Keratinocyte (primary cell): ENCODE data around the gene PARD3. TPM values are rescaled to one million over a fixed set of nuclear protein-coding genes. Genes with fewer than 3 reads are reported as not detected.

Experiments used
- DNase-seq: peaks from one replicate; pipeline ENCODE4 v3.0.0-alpha.2; 2011; ENCODE audit warnings: low read depth, missing footprints, low spot score
- FAIRE-seq: peaks from 2 replicates; lab custom pipeline; 2011; peaks lifted over from hg19 to GRCh38; lab: Jason Lieb, UNC
- H2AFZ ChIP-seq: 2 replicates; pipeline ENCODE4 v1.6.0; 2012; ENCODE audit warnings: low read length, control low read depth, inconsistent platforms; ENCODE audit not compliant: control insufficient read depth
- H3K27ac ChIP-seq: 2 replicates; pipeline ENCODE4 v1.5.1; 2011; ENCODE audit warnings: low read length; ENCODE audit not compliant: control insufficient read depth, insufficient read depth
- H3K27me3 ChIP-seq: 3 replicates; pipeline ENCODE4 v1.6.0; 2011; ENCODE audit warnings: low read length; ENCODE audit not compliant: control insufficient read depth, insufficient read depth; ENCODE audit errors: extremely low read depth
- H3K36me3 ChIP-seq, 2 experiments: 2 replicates in 1 of 2; 3 replicates in 1 of 2; pipeline ENCODE4 v1.5.1; 2011; ENCODE audit warnings: low read length in 2 of 2, mild to moderate bottlenecking in 1 of 2; ENCODE audit not compliant: control insufficient read depth in 2 of 2, insufficient read depth in 2 of 2; ENCODE audit errors: extremely low read depth in 1 of 2
- H3K4me1 ChIP-seq: 3 replicates; pipeline ENCODE4 v1.5.1; 2011; ENCODE audit warnings: low read length; ENCODE audit not compliant: control insufficient read depth, insufficient read depth; ENCODE audit errors: extremely low read depth
- H3K4me2 ChIP-seq: 3 replicates; pipeline ENCODE4 v1.6.0; 2011; ENCODE audit warnings: low read depth, low read length; ENCODE audit not compliant: control insufficient read depth, insufficient read depth; ENCODE audit errors: extremely low read depth
- H3K4me3 ChIP-seq, 3 experiments: fragments of 200-600 bp in 1 of 3; sonication (generic) in 1 of 3; 2 replicates in 2 of 3; 3 replicates in 1 of 3; pipeline ENCODE4 v1.5.1; 2011 to 2016; ENCODE audit warnings: low read length in 3 of 3, mild to moderate bottlenecking in 3 of 3, control low read depth in 2 of 3, inconsistent platforms in 1 of 3, low read depth in 1 of 3, mixed read lengths in 1 of 3, mixed run types in 1 of 3, moderate library complexity in 1 of 3; ENCODE audit not compliant: control insufficient read depth in 2 of 3, insufficient read depth in 2 of 3; ENCODE audit errors: extremely low read depth in 1 of 3
- H3K79me2 ChIP-seq: 2 replicates; pipeline ENCODE4 v1.6.0; 2012; ENCODE audit warnings: low read length; ENCODE audit not compliant: control insufficient read depth, insufficient read depth
- H3K9ac ChIP-seq: 3 replicates; pipeline ENCODE4 v1.6.0; 2011; ENCODE audit warnings: low read length; ENCODE audit not compliant: control insufficient read depth, insufficient read depth; ENCODE audit errors: extremely low read depth
- H3K9me1 ChIP-seq: 3 replicates; pipeline ENCODE4 v1.6.0; 2011; ENCODE audit warnings: low read length; ENCODE audit not compliant: control insufficient read depth, insufficient read depth; ENCODE audit errors: extremely low read depth
- H3K9me3 ChIP-seq: 2 replicates; pipeline ENCODE4 v1.5.1; 2012; ENCODE audit warnings: low read depth, low read length; ENCODE audit not compliant: control insufficient read depth
- H4K20me1 ChIP-seq: 3 replicates; pipeline ENCODE4 v1.6.0; 2011; ENCODE audit warnings: low read length; ENCODE audit not compliant: control insufficient read depth, insufficient read depth; ENCODE audit errors: extremely low read depth
- EZH2 ChIP-seq: IDR thresholded peaks from one replicate; pipeline ENCODE4 v1.6.1; 2012; ENCODE audit warnings: inconsistent platforms, mild to moderate bottlenecking, low read length, moderate library complexity
- dilution Hi-C: fragments of 300-500 bp; cut with MboI; formaldehyde crosslinking; loops from one replicate; pipeline ENCODE4 v1.7.0; 2020; ENCODE audit warnings: low sequenced_read_pairs; ENCODE audit not compliant: extremely low pct_ligation_motif_present
- polyA plus RNA-seq, 5 experiments: library from polyadenylated mRNA; depleted of rRNA in 3 of 5; stranded (reverse) in 3 of 5; stranded (forward) in 1 of 5; unstranded in 1 of 5; fragments of >200 nt; gene quantifications; 1 replicate in 1 of 5; 2 replicates in 3 of 5; 3 replicates in 1 of 5; pipeline versions ENCODE4 v1.2.1 to v1.2.3, GENCODE V29; 2011 to 2012; ENCODE audit warnings: missing spikeins in 2 of 5, low read depth in 1 of 5, low replicate concordance in 1 of 5
- TF ChIP-seq, protein P1 (sequence below), 3 experiments: IDR thresholded peaks in 1 of 3; conservative IDR thresholded peaks in 1 of 3; optimal IDR thresholded peaks in 1 of 3; 2 replicates in 2 of 3; 3 replicates in 1 of 3; pipeline versions ENCODE3 to v1.5.1; 2011; ENCODE audit warnings: low read length in 3 of 3, mild to moderate bottlenecking in 3 of 3, moderate library complexity in 2 of 3, control low read depth in 1 of 3, inconsistent platforms in 1 of 3; ENCODE audit not compliant: insufficient read depth in 2 of 3; ENCODE audit errors: extremely low read depth in 1 of 3

The PARD3 gene
- polyA plus RNA-seq, 1 donor (not counting 4 experiments of a cell fraction or from before 2014, with no cell fraction given) = 46.4 TPM

DNA sequence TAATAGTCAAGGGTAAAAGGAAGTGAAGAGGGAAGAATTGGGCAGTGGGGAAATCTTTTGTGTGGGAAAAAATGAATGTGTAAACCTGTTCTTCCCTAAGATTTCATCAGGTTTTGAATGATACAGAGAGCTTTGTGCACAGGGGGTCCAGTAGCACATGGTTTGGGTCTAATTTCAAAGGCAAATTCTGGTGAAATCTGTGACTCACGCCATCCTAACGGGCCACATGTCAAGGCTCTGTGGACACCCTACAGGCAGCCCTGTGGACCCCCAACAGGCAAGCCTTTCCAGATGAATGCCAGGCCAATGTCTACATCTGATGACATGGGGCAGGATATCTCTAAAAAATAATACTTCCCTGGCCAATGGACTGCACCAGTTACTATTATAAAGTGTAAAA lies 309.8 kb downstream of the PARD3 start:
- Histone ChIP-seq H3K4me3 (no peak overlapping the region), H3K9ac (no peak overlapping the region), H3K36me3 (no peaks in the 10 kb centered on the region), H3K27ac (peak overlapping the region; percentile 45), H3K4me1 (peaks cover 14% of the 10 kb centered on the region), H3K9me3 (no peaks in the 10 kb centered on the region), H3K27me3 (no peaks in the 10 kb centered on the region), H3K9me1 (no peaks in the 10 kb centered on the region), H3K79me2 (peaks cover 7% of the 10 kb centered on the region), H4K20me1 (no peaks in the 10 kb centered on the region), H3K4me2 (no peak overlapping the region), H2AFZ (no peak overlapping the region)
- FAIRE-seq (no peak), DNase-seq (no peak)
- TF ChIP-seq, protein P1, sequence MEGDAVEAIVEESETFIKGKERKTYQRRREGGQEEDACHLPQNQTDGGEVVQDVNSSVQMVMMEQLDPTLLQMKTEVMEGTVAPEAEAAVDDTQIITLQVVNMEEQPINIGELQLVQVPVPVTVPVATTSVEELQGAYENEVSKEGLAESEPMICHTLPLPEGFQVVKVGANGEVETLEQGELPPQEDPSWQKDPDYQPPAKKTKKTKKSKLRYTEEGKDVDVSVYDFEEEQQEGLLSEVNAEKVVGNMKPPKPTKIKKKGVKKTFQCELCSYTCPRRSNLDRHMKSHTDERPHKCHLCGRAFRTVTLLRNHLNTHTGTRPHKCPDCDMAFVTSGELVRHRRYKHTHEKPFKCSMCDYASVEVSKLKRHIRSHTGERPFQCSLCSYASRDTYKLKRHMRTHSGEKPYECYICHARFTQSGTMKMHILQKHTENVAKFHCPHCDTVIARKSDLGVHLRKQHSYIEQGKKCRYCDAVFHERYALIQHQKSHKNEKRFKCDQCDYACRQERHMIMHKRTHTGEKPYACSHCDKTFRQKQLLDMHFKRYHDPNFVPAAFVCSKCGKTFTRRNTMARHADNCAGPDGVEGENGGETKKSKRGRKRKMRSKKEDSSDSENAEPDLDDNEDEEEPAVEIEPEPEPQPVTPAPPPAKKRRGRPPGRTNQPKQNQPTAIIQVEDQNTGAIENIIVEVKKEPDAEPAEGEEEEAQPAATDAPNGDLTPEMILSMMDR (optimal IDR thresholded peaks at IDR 0.05 in 1 of 3, IDR thresholded peaks at IDR 0.05 in 1 of 3, conservative IDR thresholded peaks at IDR 0.05 in 1 of 3; ENCODE audit: extremely low read depth in 1 of 3, insufficient read depth in 2 of 3, low read length in 3 of 3) = no peak
- no peak for TF ChIP-seq EZH2
- dilution Hi-C loops = no loop called here

DNA sequence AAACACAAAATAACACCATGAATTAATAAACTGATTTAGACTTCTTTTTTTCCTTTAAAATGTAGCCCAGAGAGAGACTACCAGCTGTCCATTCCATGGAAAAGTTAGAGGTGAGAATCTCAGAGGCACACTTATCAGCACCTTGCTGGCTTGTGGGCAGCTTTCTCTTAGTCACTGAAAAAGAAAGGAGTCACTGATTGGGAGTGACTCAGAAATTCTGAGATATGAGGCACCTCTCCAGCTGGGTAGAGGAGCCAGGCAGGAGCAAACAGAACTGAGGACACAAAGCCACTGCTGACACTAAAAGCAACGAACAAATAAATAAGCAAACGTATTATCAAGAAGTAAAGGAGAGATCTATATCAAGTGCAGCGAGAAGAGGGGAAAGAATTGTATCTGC lies 310.6 kb downstream of the PARD3 start:
- Histone ChIP-seq H3K9ac (no peak overlapping the region), H3K4me2 (peak overlapping the region; percentile 68), H3K9me1 (no peaks in the 10 kb centered on the region), H3K4me3 (peak overlapping the region in 1 of 3 experiments; percentile 13), H3K4me1 (peaks cover 14% of the 10 kb centered on the region), H3K9me3 (no peaks in the 10 kb centered on the region), H2AFZ (no peak overlapping the region), H3K79me2 (peaks cover 5% of the 10 kb centered on the region), H3K27ac (peak overlapping the region; percentile 45), H3K27me3 (no peaks in the 10 kb centered on the region), H3K36me3 (no peaks in the 10 kb centered on the region), H4K20me1 (no peaks in the 10 kb centered on the region)
- FAIRE-seq (peak; percentile 87), DNase-seq (peak; percentile 26)
- TF ChIP-seq, protein P1 (optimal IDR thresholded peaks at IDR 0.05 in 1 of 3, IDR thresholded peaks at IDR 0.05 in 1 of 3, conservative IDR thresholded peaks at IDR 0.05 in 1 of 3; ENCODE audit: extremely low read depth in 1 of 3, insufficient read depth in 2 of 3, low read length in 3 of 3) = no peak
- TF ChIP-seq EZH2 = no peak
- dilution Hi-C loops = no loop called here
